Neural progenitor cell (in vitro differentiated cells): ENCODE results near the gene TSPAN3. TPM values are rescaled to one million over a fixed set of nuclear protein-coding genes. Genes with fewer than 3 reads are reported as not detected.

Experiments
- DNase-seq: peaks from one replicate; pipeline ENCODE4 v3.0.0-alpha.2; 2016; ENCODE audit warnings: low spot score
- H2AFZ ChIP-seq: fragments of 200-600 bp; sonication (generic); replicated peaks from 2 replicates; pipeline ENCODE4 v1.6.1; 2016; ENCODE audit warnings: antibody characterized with exemption
- H3F3A ChIP-seq: fragments of 200-600 bp; sonication (generic); 2 replicates; pipeline ENCODE4 v1.6.1; 2016; ENCODE audit warnings: antibody characterized with exemption, low read depth
- H3K27ac ChIP-seq: fragments of 200-600 bp; sonication (generic); 2 replicates; pipeline ENCODE4 v1.5.1; 2016; ENCODE audit warnings: mild to moderate bottlenecking
- H3K27me3 ChIP-seq: fragments of 200-600 bp; sonication (generic); 2 replicates; pipeline ENCODE4 v1.6.1; 2016; ENCODE audit warnings: mild to moderate bottlenecking, moderate library complexity
- H3K36me3 ChIP-seq: fragments of 200-600 bp; sonication (generic); 2 replicates; pipeline ENCODE4 v1.5.1; 2016
- H3K4me1 ChIP-seq: fragments of 200-600 bp; sonication (generic); 2 replicates; pipeline ENCODE4 v1.6.1; 2016; ENCODE audit warnings: mixed run types
- H3K4me2 ChIP-seq: fragments of 200-600 bp; sonication (generic); 2 replicates; pipeline ENCODE4 v1.6.1; 2016
- H3K4me3 ChIP-seq: fragments of 200-600 bp; sonication (generic); 2 replicates; pipeline ENCODE4 v1.5.1; 2016
- H3K79me2 ChIP-seq: fragments of 200-600 bp; sonication (generic); 2 replicates; pipeline ENCODE4 v1.6.1; 2016; ENCODE audit warnings: low read depth
- H3K9ac ChIP-seq: fragments of 200-600 bp; sonication (generic); 2 replicates; pipeline ENCODE4 v1.6.1; 2016
- H3K9me3 ChIP-seq: fragments of 200-600 bp; sonication (generic); 2 replicates; pipeline ENCODE4 v1.5.1; 2016; ENCODE audit warnings: low read depth
- H4K20me1 ChIP-seq: fragments of 200-600 bp; sonication (generic); 2 replicates; pipeline ENCODE4 v1.6.1; 2016; ENCODE audit warnings: low read depth
- H3K27ac Mint-ChIP-seq: 3 replicates; pipeline ENCODE4 v1.8.0; 2021; ENCODE audit warnings: mixed read lengths
- H3K27me3 Mint-ChIP-seq: 2 replicates; pipeline ENCODE4 v1.8.0; 2022; ENCODE audit warnings: low read depth, mild to moderate bottlenecking, inconsistent platforms, moderate library complexity, mixed read lengths; ENCODE audit not compliant: insufficient read depth
- H3K36me3 Mint-ChIP-seq: 3 replicates; pipeline ENCODE4 v1.8.0; 2021; ENCODE audit warnings: mixed read lengths
- H3K4me1 Mint-ChIP-seq: 3 replicates; pipeline ENCODE4 v1.8.0; 2021; ENCODE audit warnings: mixed read lengths
- H3K4me3 Mint-ChIP-seq: 3 replicates; pipeline ENCODE4 v1.8.0; 2021; ENCODE audit warnings: mild to moderate bottlenecking, moderate library complexity, mixed read lengths
- H3K9me3 Mint-ChIP-seq: 3 replicates; pipeline ENCODE4 v1.8.0; 2020; ENCODE audit warnings: mixed read lengths
- EZH2 ChIP-seq: fragments of 200-600 bp; sonication (generic); IDR thresholded peaks from 2 replicates; pipeline ENCODE4 v1.6.1; 2017; ENCODE audit warnings: antibody characterized with exemption, mild to moderate bottlenecking, moderate library complexity
- EZH2phosphoT487 ChIP-seq: fragments of 200-600 bp; sonication (generic); IDR thresholded peaks from 2 replicates; pipeline ENCODE4 v1.6.1; 2017; ENCODE audit warnings: antibody characterized with exemption
- total RNA-seq: library from RNA; depleted of rRNA; stranded (reverse); fragments of >200 nt; gene quantifications from 2 replicates; pipeline ENCODE4 v1.2.3, GENCODE V29; 2015; ENCODE audit warnings: low replicate concordance
- TF ChIP-seq, protein P1 (sequence below): fragments of 200-600 bp; sonication (generic); IDR thresholded peaks from 2 replicates; pipeline ENCODE4 v1.5.1; 2017; ENCODE audit warnings: antibody characterized with exemption, mild to moderate bottlenecking

Gene TSPAN3
- total RNA-seq, 1 donor from 2014 or later, result 474 TPM

DNA sequence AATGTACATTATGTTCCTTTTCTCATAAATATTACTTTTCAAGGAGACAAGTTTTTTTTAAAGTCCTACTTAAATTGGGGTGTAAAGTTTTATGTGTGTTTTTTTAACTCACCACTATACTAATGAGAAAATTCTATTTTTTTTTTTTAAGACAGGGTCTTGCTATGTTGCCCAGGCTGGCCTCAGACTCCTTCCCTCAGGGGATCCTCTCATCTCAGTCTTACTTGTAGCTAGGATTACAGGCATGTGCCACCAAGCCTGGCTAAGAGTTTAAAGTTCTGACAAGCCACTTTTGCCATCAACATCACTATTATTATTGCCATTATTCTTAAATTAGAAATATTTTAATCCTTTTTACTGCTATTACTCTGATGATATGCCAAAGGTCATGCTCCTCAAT lies 7.7 kb downstream of the TSPAN3 start:
- Histone ChIP-seq H2AFZ (no peak overlapping the region), H4K20me1 (peaks cover 98% of the 10 kb centered on the region), H3K4me1 (peaks cover 34% of the 10 kb centered on the region), H3F3A (peaks cover 8% of the 10 kb centered on the region), H3K27me3 (no peaks in the 10 kb centered on the region), H3K27ac (no peak overlapping the region), H3K79me2 (peaks cover 100% of the 10 kb centered on the region), H3K9ac (no peak overlapping the region), H3K9me3 (no peaks in the 10 kb centered on the region), H3K4me2 (no peak overlapping the region), H3K4me3 (no peak overlapping the region), H3K36me3 (no peaks in the 10 kb centered on the region)
- no peaks in the 10 kb centered on the region for H3K27me3 Mint-ChIP-seq
- no peak for TF ChIP-seq EZH2phosphoT487
- no peak for TF ChIP-seq EZH2
- TF ChIP-seq, protein P1, sequence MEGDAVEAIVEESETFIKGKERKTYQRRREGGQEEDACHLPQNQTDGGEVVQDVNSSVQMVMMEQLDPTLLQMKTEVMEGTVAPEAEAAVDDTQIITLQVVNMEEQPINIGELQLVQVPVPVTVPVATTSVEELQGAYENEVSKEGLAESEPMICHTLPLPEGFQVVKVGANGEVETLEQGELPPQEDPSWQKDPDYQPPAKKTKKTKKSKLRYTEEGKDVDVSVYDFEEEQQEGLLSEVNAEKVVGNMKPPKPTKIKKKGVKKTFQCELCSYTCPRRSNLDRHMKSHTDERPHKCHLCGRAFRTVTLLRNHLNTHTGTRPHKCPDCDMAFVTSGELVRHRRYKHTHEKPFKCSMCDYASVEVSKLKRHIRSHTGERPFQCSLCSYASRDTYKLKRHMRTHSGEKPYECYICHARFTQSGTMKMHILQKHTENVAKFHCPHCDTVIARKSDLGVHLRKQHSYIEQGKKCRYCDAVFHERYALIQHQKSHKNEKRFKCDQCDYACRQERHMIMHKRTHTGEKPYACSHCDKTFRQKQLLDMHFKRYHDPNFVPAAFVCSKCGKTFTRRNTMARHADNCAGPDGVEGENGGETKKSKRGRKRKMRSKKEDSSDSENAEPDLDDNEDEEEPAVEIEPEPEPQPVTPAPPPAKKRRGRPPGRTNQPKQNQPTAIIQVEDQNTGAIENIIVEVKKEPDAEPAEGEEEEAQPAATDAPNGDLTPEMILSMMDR, result no peak
- no peak overlapping the region for H3K27ac Mint-ChIP-seq
- DNase-seq, result no peak
- peaks cover 44% of the 10 kb centered on the region for H3K4me1 Mint-ChIP-seq
- peaks cover 12% of the 10 kb centered on the region for H3K36me3 Mint-ChIP-seq
- no peaks in the 10 kb centered on the region for H3K9me3 Mint-ChIP-seq
- no peak overlapping the region for H3K4me3 Mint-ChIP-seq

DNA sequence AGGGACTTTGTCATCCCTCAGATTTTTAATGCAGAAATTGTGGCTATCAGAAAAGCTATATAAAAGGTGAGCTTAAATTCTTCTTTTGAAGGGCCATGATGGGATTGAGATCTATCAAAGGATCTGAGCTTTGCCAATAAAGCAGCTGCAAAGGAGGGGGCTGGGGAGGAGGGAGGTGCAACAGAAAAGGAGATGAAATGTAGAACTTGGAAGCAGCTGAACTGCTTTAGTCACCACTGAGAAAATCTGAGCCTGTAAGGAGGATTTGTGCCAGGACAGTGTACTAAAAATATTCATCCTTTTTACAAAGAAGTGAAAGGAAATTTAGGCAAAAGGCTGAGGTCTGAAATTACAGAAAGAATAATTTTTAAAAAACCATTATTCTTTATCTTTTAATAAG lies 10.4 kb downstream of the TSPAN3 start:
- H3K4me3 ChIP-seq, result no peak overlapping the region
- peaks cover 7% of the 10 kb centered on the region for H3F3A ChIP-seq
- H3K9me3 ChIP-seq, result no peaks in the 10 kb centered on the region
- Mint-ChIP-seq H3K4me3 (no peak overlapping the region), H3K9me3 (no peaks in the 10 kb centered on the region), H3K36me3 (no peaks in the 10 kb centered on the region), H3K4me1 (peaks cover 31% of the 10 kb centered on the region), H3K27me3 (no peaks in the 10 kb centered on the region), H3K27ac (no peak overlapping the region)
- no peak for DNase-seq
- TF ChIP-seq EZH2phosphoT487, result no peak
- no peak for TF ChIP-seq EZH2
- TF ChIP-seq, protein P1, result no peak
- H3K4me1 ChIP-seq, result peaks cover 23% of the 10 kb centered on the region
- peaks cover 5% of the 10 kb centered on the region for H3K36me3 ChIP-seq
- H4K20me1 ChIP-seq, result peaks cover 98% of the 10 kb centered on the region
- H3K79me2 ChIP-seq, result peaks cover 100% of the 10 kb centered on the region
- H3K9ac ChIP-seq, result no peak overlapping the region
- H3K27ac ChIP-seq, result no peak overlapping the region
- H2AFZ ChIP-seq, result no peak overlapping the region
- no peaks in the 10 kb centered on the region for H3K27me3 ChIP-seq
- no peak overlapping the region for H3K4me2 ChIP-seq

DNA sequence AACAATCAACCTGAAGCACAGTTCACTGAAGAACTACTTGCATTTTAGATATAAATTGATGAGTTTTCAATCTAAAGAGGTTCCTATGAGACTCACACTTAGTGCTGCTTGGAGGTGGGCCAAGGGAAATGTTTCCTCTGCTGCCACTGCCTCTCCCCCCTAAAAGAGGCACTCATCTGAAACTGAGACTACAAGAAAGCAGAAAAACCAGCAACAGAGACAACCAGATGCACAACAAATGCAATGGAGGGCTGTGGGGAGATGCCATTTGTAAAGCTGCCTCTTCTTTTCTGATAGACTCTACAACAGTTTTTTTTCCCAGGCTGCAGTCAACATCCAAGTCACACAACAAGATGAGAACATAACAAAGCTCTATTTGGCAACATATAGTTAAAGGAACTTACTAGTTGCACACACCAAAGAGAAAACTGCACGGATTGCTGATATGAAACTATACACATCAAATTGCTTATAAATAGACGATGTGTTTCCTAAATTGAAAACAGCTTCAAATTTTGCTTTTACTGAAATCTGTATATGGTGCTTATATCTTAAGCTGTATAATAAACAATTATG lies 11.0 kb downstream of the TSPAN3 start:
- H3K27ac Mint-ChIP-seq, result no peak overlapping the region

More for the DNA sequence above, 11.0 kb downstream of the TSPAN3 start:
- Mint-ChIP-seq H3K9me3 (no peaks in the 10 kb centered on the region), H3K4me3 (no peak overlapping the region), H3K36me3 (no peaks in the 10 kb centered on the region), H3K4me1 (peaks cover 28% of the 10 kb centered on the region), H3K27me3 (no peaks in the 10 kb centered on the region)
- H3K4me3 ChIP-seq, result no peak overlapping the region
- peaks cover under 1% of the 10 kb centered on the region for H3F3A ChIP-seq
- H3K4me2 ChIP-seq, result no peak overlapping the region
- peaks cover 5% of the 10 kb centered on the region for H3K36me3 ChIP-seq
- no peak overlapping the region for H2AFZ ChIP-seq
- H3K27ac ChIP-seq, result no peak overlapping the region
- TF ChIP-seq, protein P1, result no peak
- peaks cover 23% of the 10 kb centered on the region for H3K4me1 ChIP-seq
- DNase-seq, result no peak
- H3K27me3 ChIP-seq, result no peaks in the 10 kb centered on the region
- H3K9ac ChIP-seq, result no peak overlapping the region
- peaks cover 97% of the 10 kb centered on the region for H4K20me1 ChIP-seq
- no peaks in the 10 kb centered on the region for H3K9me3 ChIP-seq
- H3K79me2 ChIP-seq, result peaks cover 100% of the 10 kb centered on the region
